HEK293 (cell line): Measurements from ENCODE around the gene SH2B2.

Experiments
- ELK4 ChIP-seq: IDR thresholded peaks from 2 replicates; pipeline ENCODE4 v1.6.1; 2011; ENCODE audit warnings: mild to moderate bottlenecking, low read depth, low read length, borderline replicate concordance
- GLIS1 ChIP-seq: fragments of 450-650 bp; formaldehyde crosslinking; IDR thresholded peaks from 2 replicates; pipeline ENCODE4 v1.5.1; 2016; ENCODE audit warnings: missing biosample characterization, missing genetic modification characterization
- HOXD13 ChIP-seq: sonication (generic); formaldehyde crosslinking; IDR thresholded peaks from 2 replicates; pipeline ENCODE4 v1.8.0; 2022; ENCODE audit warnings: missing genetic modification reagents, borderline replicate concordance
- IKZF3 ChIP-seq: fragments of 450-650 bp; IDR thresholded peaks from 2 replicates; pipeline ENCODE4 v1.5.0; 2018; ENCODE audit warnings: missing biosample characterization, mild to moderate bottlenecking, missing genetic modification characterization, moderate library complexity
- KLF1 ChIP-seq: fragments of 450-650 bp; formaldehyde crosslinking; IDR thresholded peaks from 2 replicates; pipeline ENCODE4 v1.5.1; 2016; ENCODE audit warnings: missing biosample characterization, missing genetic modification characterization
- KLF7 ChIP-seq: fragments of 450-650 bp; formaldehyde crosslinking; IDR thresholded peaks from 2 replicates; pipeline ENCODE4 v1.5.1; 2016; ENCODE audit warnings: missing biosample characterization, missing genetic modification characterization, borderline replicate concordance
- KLF9 ChIP-seq: fragments of 450-650 bp; formaldehyde crosslinking; IDR thresholded peaks from 2 replicates; pipeline ENCODE4 v1.5.1; 2016; ENCODE audit warnings: missing biosample characterization, missing genetic modification characterization, low read depth
- MEIS1 ChIP-seq: sonication (generic); formaldehyde crosslinking; IDR thresholded peaks from 2 replicates; pipeline ENCODE4 v1.8.1; 2022; ENCODE audit warnings: missing genetic modification reagents, mild to moderate bottlenecking, borderline replicate concordance
- PATZ1 ChIP-seq: fragments of 450-650 bp; formaldehyde crosslinking; IDR thresholded peaks from 2 replicates; pipeline ENCODE4 v1.5.1; 2016; ENCODE audit warnings: missing biosample characterization, missing genetic modification characterization
- SP2 ChIP-seq: fragments of 450-650 bp; formaldehyde crosslinking; IDR thresholded peaks from 2 replicates; pipeline ENCODE4 v1.5.1; 2016; ENCODE audit warnings: missing biosample characterization, missing genetic modification characterization
- SP7 ChIP-seq: fragments of 450-650 bp; formaldehyde crosslinking; IDR thresholded peaks from 2 replicates; pipeline ENCODE4 v1.5.1; 2016; ENCODE audit warnings: missing biosample characterization, missing genetic modification characterization
- TSHZ1 ChIP-seq: fragments of 450-650 bp; formaldehyde crosslinking; IDR thresholded peaks from 2 replicates; pipeline ENCODE4 v1.5.1; 2016; ENCODE audit warnings: missing biosample characterization, missing genetic modification characterization, borderline replicate concordance
- ZBTB48 ChIP-seq: fragments of 450-650 bp; formaldehyde crosslinking; IDR thresholded peaks from 2 replicates; pipeline ENCODE4 v1.5.1; 2016; ENCODE audit warnings: missing biosample characterization, missing genetic modification characterization
- ZBTB7A ChIP-seq: fragments of 450-650 bp; formaldehyde crosslinking; IDR thresholded peaks from 2 replicates; pipeline ENCODE4 v1.5.1; 2016; ENCODE audit warnings: low read depth, missing biosample characterization, missing genetic modification characterization
- ZFHX2 ChIP-seq: fragments of 450-650 bp; formaldehyde crosslinking; conservative IDR thresholded peaks from 2 replicates; pipeline ENCODE4 v1.5.1; 2016; ENCODE audit warnings: missing biosample characterization, missing genetic modification characterization
- ZFP41 ChIP-seq: fragments of 450-650 bp; formaldehyde crosslinking; IDR thresholded peaks from 2 replicates; pipeline ENCODE4 v1.5.1; 2016; ENCODE audit warnings: missing biosample characterization, missing genetic modification characterization, borderline replicate concordance
- ZNF133 ChIP-seq: fragments of 450-650 bp; formaldehyde crosslinking; IDR thresholded peaks from 2 replicates; pipeline ENCODE4 v1.5.1; 2016; ENCODE audit warnings: missing biosample characterization, missing genetic modification characterization
- ZNF2 ChIP-seq: fragments of 450-650 bp; formaldehyde crosslinking; IDR thresholded peaks from 2 replicates; pipeline ENCODE4 v1.5.1; 2016; ENCODE audit warnings: missing biosample characterization, missing genetic modification characterization
- ZNF223 ChIP-seq: fragments of 450-650 bp; formaldehyde crosslinking; IDR thresholded peaks from 2 replicates; pipeline ENCODE4 v1.5.1; 2016; ENCODE audit warnings: missing biosample characterization, missing genetic modification characterization
- ZNF280C ChIP-seq: fragments of 450-650 bp; formaldehyde crosslinking; IDR thresholded peaks from 2 replicates; pipeline ENCODE4 v1.5.1; 2016; ENCODE audit warnings: missing biosample characterization, missing genetic modification characterization
- ZNF324 ChIP-seq: fragments of 450-650 bp; formaldehyde crosslinking; IDR thresholded peaks from 2 replicates; pipeline ENCODE4 v1.5.1; 2016; ENCODE audit warnings: missing biosample characterization, missing genetic modification characterization
- ZNF391 ChIP-seq: fragments of 450-650 bp; formaldehyde crosslinking; IDR thresholded peaks from 2 replicates; pipeline ENCODE4 v1.5.1; 2016; ENCODE audit warnings: low read depth, missing biosample characterization, missing genetic modification characterization, borderline replicate concordance
- ZNF416 ChIP-seq: fragments of 450-650 bp; formaldehyde crosslinking; IDR thresholded peaks from 2 replicates; pipeline ENCODE4 v1.5.1; 2016; ENCODE audit warnings: missing biosample characterization, missing genetic modification characterization
- ZNF529 ChIP-seq: fragments of 450-650 bp; formaldehyde crosslinking; IDR thresholded peaks from 2 replicates; pipeline ENCODE4 v1.5.1; 2017; ENCODE audit warnings: missing genetic modification characterization, missing biosample characterization; ENCODE audit not compliant: insufficient replicate concordance
- ZNF555 ChIP-seq: fragments of 450-650 bp; formaldehyde crosslinking; conservative IDR thresholded peaks from 2 replicates; pipeline ENCODE4 v1.5.1; 2017; ENCODE audit warnings: missing biosample characterization, mild to moderate bottlenecking, missing genetic modification characterization, inconsistent platforms
- ZNF561 ChIP-seq: fragments of 450-650 bp; IDR thresholded peaks from 2 replicates; pipeline ENCODE4 v1.5.1; 2018; ENCODE audit warnings: missing biosample characterization, missing genetic modification characterization, borderline replicate concordance
- ZNF629 ChIP-seq: fragments of 450-650 bp; formaldehyde crosslinking; IDR thresholded peaks from 2 replicates; pipeline ENCODE4 v1.5.1; 2017; ENCODE audit warnings: missing biosample characterization, missing genetic modification characterization
- ZNF692 ChIP-seq: fragments of 450-650 bp; formaldehyde crosslinking; IDR thresholded peaks from 2 replicates; pipeline ENCODE4 v1.5.1; 2016; ENCODE audit warnings: missing biosample characterization, missing genetic modification characterization
- ZNF843 ChIP-seq: fragments of 450-650 bp; formaldehyde crosslinking; IDR thresholded peaks from 2 replicates; pipeline ENCODE4 v1.5.1; 2016; ENCODE audit warnings: missing biosample characterization, missing genetic modification characterization

SH2B2 gene

GRCh38 chr7:102286237-102287110 is at the start of gene SH2B2 (continued):
- peak; percentile 60; the same call in 1 of the 2 replicates for TF ChIP-seq ZNF561 (tag by site-specific recombination)
- peak; percentile 75; the same call in 1 of the 2 replicates for TF ChIP-seq SP7 (tag by site-specific recombination)
- TF ChIP-seq ZNF133 (tag by site-specific recombination), result 0 out of 2 replicates have a peak, but pooled peaks have one; percentile 16
- TF ChIP-seq ZFHX2 (tag by site-specific recombination), result peak; percentile 79
- no peak for TF ChIP-seq ZNF280C
- peak; percentile 38; the same call in 1 of the 2 replicates for TF ChIP-seq ZNF324 (tag by site-specific recombination)
- TF ChIP-seq ZNF692, result peak; percentile 49; the same call in 1 of the 2 replicates
- TF ChIP-seq MEIS1 (CRISPR knock-in tag), result no peak
- peak; percentile 56 for TF ChIP-seq SP2 (tag by site-specific recombination)
- TF ChIP-seq HOXD13 (CRISPR knock-in tag), result no peak
- TF ChIP-seq ZBTB48 (tag by site-specific recombination), result peak; percentile 47; the same call in 1 of the 2 replicates
- no peak for TF ChIP-seq ZNF223
- TF ChIP-seq KLF9 (tag by site-specific recombination), result peak; percentile 93
- TF ChIP-seq KLF1, result peak; percentile 84
- no peak for TF ChIP-seq ELK4
- TF ChIP-seq PATZ1, result peak; percentile 75
- no peak for TF ChIP-seq ZFP41 (tag by site-specific recombination)
- peak; percentile 75 for TF ChIP-seq ZNF2 (tag by site-specific recombination)
- peak; percentile 65 for TF ChIP-seq IKZF3 (tag by site-specific recombination)
- TF ChIP-seq ZNF391 (tag by site-specific recombination), result no peak
- TF ChIP-seq ZNF416 (tag by site-specific recombination), result no peak
- peak; percentile 99 for TF ChIP-seq GLIS1
- TF ChIP-seq ZNF555 (tag by site-specific recombination), result no peak
- peak; percentile 31; the same call in 1 of the 2 replicates for TF ChIP-seq ZNF629 (tag by site-specific recombination)
- 0 out of 2 replicates have a peak, but pooled peaks have one; percentile 42 for TF ChIP-seq ZNF843 (tag by site-specific recombination)
- 0 out of 2 replicates have a peak, but pooled peaks have one; percentile 20 for TF ChIP-seq KLF7 (tag by site-specific recombination)
- no peak for TF ChIP-seq TSHZ1 (tag by site-specific recombination)
- peak; percentile 25; the same call in 1 of the 2 replicates for TF ChIP-seq ZBTB7A (tag by site-specific recombination)
- no peak for TF ChIP-seq ZNF529 (tag by site-specific recombination)
